GM21447 (cell line): Measurements from ENCODE around the gene UBE2Q1.
"Not testable (repeated sequence)": the region's sequence is repeated elsewhere in the genome, so short reads cannot be mapped to it uniquely, and the experiment has no call there.

Experiments
- ATAC-seq: cut with Tn5 transposase; IDR thresholded peaks from one replicate; pipeline ENCODE4 v1.9.1; 2021; ENCODE audit not compliant: unreplicated experiment

Gene UBE2Q1

GRCh38 chr1:154551474-154551873 lies 7.0 kb downstream of the UBE2Q1 start:
- no peak for ATAC-seq

- ATAC-seq, result no peak
These were observed 7.8 kb downstream of the UBE2Q1 start for GRCh38 chr1:154550657-154551056.

- ATAC-seq, result no peak
These were observed 8.4 kb downstream of the UBE2Q1 start for GRCh38 chr1:154550070-154550469.

- no peak for ATAC-seq
These were observed 9.2 kb downstream of the UBE2Q1 start for GRCh38 chr1:154549202-154549770.

- ATAC-seq, result no peak
These were observed 10.4 kb downstream of the UBE2Q1 start for GRCh38 chr1:154548028-154548427.

GRCh38 chr1:154547105-154547732 lies 11.2 kb downstream of the UBE2Q1 start:
- no peak for ATAC-seq

GRCh38 chr1:154546264-154547063 lies 12.0 kb downstream of the UBE2Q1 start:
- ATAC-seq, result no peak

GRCh38 chr1:154541231-154541630 lies 17.2 kb downstream of the UBE2Q1 start:
- no peak for ATAC-seq

GRCh38 chr1:154539486-154540483 lies 18.7 kb downstream of the UBE2Q1 start:
- no peak for ATAC-seq

GRCh38 chr1:154536570-154536969 lies 21.9 kb downstream of the UBE2Q1 start:
- no peak for ATAC-seq

GRCh38 chr1:154533952-154534844 lies 24.3 kb downstream of the UBE2Q1 start:
- no peak for ATAC-seq

- not testable (repeated sequence) for ATAC-seq
These were observed 26.5 kb downstream of the UBE2Q1 start for GRCh38 chr1:154531950-154532349.

GRCh38 chr1:154529308-154529707 lies 29.2 kb downstream of the UBE2Q1 start:
- no peak for ATAC-seq

- no peak for ATAC-seq
These were observed 31.3 kb downstream of the UBE2Q1 start for GRCh38 chr1:154527192-154527591.

- no peak for ATAC-seq
These were observed 33.6 kb downstream of the UBE2Q1 start for GRCh38 chr1:154524881-154525280.

GRCh38 chr1:154521695-154522094 lies 36.8 kb downstream of the UBE2Q1 start:
- no peak for ATAC-seq

- no peak for ATAC-seq
These were observed 38.1 kb downstream of the UBE2Q1 start for GRCh38 chr1:154520333-154520732.

GRCh38 chr1:154519591-154519991 lies 38.9 kb downstream of the UBE2Q1 start:
- ATAC-seq, result no peak

- no peak for ATAC-seq
These were observed 40.8 kb downstream of the UBE2Q1 start for GRCh38 chr1:154517661-154518060.

- ATAC-seq, result no peak
These were observed 44.4 kb downstream of the UBE2Q1 start for GRCh38 chr1:154514066-154514553.
